ENCODE results near the gene DPH2. TPM values are rescaled to one million over a fixed set of nuclear protein-coding genes. Genes with fewer than 3 reads are reported as not detected.

DPH2 gene
- polyA plus RNA-seq, 1 donor from 2014 or later: 26.0 TPM

- no peaks in the 10 kb centered on the region for H3K27me3 ChIP-seq (ENCODE audit: insufficient read depth, low read depth, low read length)
- H3K4me3 ChIP-seq (ENCODE audit: low read length): no peak overlapping the region
- no peak overlapping the region for H3K27ac ChIP-seq (ENCODE audit: low read length)
- H3K36me3 ChIP-seq (ENCODE audit: insufficient read depth, low read length): no peaks in the 10 kb centered on the region
- H4K20me1 ChIP-seq (ENCODE audit: insufficient read depth): no peaks in the 10 kb centered on the region
- no peak overlapping the region for H3K4me2 ChIP-seq (ENCODE audit: low read length)
- no peaks in the 10 kb centered on the region for H3F3A ChIP-seq (ENCODE audit: insufficient read depth, low read length, poor library complexity, severe bottlenecking)
- H2AFZ ChIP-seq (ENCODE audit: low read depth, low read length): no peak overlapping the region
- H3K9me3 ChIP-seq (ENCODE audit: low read length): no peaks in the 10 kb centered on the region
- TF ChIP-seq SMC3 (conservative IDR thresholded peaks at IDR 0.05; ENCODE audit: poor library complexity): no peak
- no peak for TF ChIP-seq MXI1 (conservative IDR thresholded peaks at IDR 0.05; ENCODE audit: poor library complexity, severe bottlenecking)
- TF ChIP-seq, protein P1, sequence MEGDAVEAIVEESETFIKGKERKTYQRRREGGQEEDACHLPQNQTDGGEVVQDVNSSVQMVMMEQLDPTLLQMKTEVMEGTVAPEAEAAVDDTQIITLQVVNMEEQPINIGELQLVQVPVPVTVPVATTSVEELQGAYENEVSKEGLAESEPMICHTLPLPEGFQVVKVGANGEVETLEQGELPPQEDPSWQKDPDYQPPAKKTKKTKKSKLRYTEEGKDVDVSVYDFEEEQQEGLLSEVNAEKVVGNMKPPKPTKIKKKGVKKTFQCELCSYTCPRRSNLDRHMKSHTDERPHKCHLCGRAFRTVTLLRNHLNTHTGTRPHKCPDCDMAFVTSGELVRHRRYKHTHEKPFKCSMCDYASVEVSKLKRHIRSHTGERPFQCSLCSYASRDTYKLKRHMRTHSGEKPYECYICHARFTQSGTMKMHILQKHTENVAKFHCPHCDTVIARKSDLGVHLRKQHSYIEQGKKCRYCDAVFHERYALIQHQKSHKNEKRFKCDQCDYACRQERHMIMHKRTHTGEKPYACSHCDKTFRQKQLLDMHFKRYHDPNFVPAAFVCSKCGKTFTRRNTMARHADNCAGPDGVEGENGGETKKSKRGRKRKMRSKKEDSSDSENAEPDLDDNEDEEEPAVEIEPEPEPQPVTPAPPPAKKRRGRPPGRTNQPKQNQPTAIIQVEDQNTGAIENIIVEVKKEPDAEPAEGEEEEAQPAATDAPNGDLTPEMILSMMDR (IDR thresholded peaks at IDR 0.05; ENCODE audit: poor library complexity, severe bottlenecking): no peak
- TF ChIP-seq RAD21 (conservative IDR thresholded peaks at IDR 0.05): no peak
- TF ChIP-seq POLR2AphosphoS5 (IDR thresholded peaks at IDR 0.05): no peak
- no peak for TF ChIP-seq EZH2 (IDR thresholded peaks at IDR 0.05; ENCODE audit: borderline replicate concordance, insufficient read depth, low read length, poor library complexity, severe bottlenecking)
- TF ChIP-seq TAF1 (IDR thresholded peaks at IDR 0.05; ENCODE audit: low read depth): no peak
- no peak for TF ChIP-seq EP300 (conservative IDR thresholded peaks at IDR 0.05; ENCODE audit: poor library complexity, severe bottlenecking)
- TF ChIP-seq, protein P2, sequence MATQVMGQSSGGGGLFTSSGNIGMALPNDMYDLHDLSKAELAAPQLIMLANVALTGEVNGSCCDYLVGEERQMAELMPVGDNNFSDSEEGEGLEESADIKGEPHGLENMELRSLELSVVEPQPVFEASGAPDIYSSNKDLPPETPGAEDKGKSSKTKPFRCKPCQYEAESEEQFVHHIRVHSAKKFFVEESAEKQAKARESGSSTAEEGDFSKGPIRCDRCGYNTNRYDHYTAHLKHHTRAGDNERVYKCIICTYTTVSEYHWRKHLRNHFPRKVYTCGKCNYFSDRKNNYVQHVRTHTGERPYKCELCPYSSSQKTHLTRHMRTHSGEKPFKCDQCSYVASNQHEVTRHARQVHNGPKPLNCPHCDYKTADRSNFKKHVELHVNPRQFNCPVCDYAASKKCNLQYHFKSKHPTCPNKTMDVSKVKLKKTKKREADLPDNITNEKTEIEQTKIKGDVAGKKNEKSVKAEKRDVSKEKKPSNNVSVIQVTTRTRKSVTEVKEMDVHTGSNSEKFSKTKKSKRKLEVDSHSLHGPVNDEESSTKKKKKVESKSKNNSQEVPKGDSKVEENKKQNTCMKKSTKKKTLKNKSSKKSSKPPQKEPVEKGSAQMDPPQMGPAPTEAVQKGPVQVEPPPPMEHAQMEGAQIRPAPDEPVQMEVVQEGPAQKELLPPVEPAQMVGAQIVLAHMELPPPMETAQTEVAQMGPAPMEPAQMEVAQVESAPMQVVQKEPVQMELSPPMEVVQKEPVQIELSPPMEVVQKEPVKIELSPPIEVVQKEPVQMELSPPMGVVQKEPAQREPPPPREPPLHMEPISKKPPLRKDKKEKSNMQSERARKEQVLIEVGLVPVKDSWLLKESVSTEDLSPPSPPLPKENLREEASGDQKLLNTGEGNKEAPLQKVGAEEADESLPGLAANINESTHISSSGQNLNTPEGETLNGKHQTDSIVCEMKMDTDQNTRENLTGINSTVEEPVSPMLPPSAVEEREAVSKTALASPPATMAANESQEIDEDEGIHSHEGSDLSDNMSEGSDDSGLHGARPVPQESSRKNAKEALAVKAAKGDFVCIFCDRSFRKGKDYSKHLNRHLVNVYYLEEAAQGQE (IDR thresholded peaks at IDR 0.05; ENCODE audit: borderline replicate concordance): no peak
- H3K9ac ChIP-seq (ENCODE audit: low read length): no peak overlapping the region
- H3K9me2 ChIP-seq (ENCODE audit: insufficient read depth, low read length): no peaks in the 10 kb centered on the region
- no peaks in the 10 kb centered on the region for H3K79me2 ChIP-seq (replicated peaks; ENCODE audit: insufficient read depth, low read length)
Measured at GRCh38 chr1:43994071-43994470, 24.3 kb downstream of the DPH2 start.

- TF ChIP-seq EP300 (conservative IDR thresholded peaks at IDR 0.05; ENCODE audit: poor library complexity, severe bottlenecking) (no peak), RAD21 (conservative IDR thresholded peaks at IDR 0.05) (no peak), EZH2 (IDR thresholded peaks at IDR 0.05; ENCODE audit: borderline replicate concordance, insufficient read depth, low read length, poor library complexity, severe bottlenecking) (no peak), TAF1 (IDR thresholded peaks at IDR 0.05; ENCODE audit: low read depth) (no peak), SMC3 (conservative IDR thresholded peaks at IDR 0.05; ENCODE audit: poor library complexity) (no peak), MXI1 (conservative IDR thresholded peaks at IDR 0.05; ENCODE audit: poor library complexity, severe bottlenecking) (no peak), POLR2AphosphoS5 (IDR thresholded peaks at IDR 0.05) (no peak)
- TF ChIP-seq, protein P2 (IDR thresholded peaks at IDR 0.05; ENCODE audit: borderline replicate concordance): no peak
- TF ChIP-seq, protein P1 (IDR thresholded peaks at IDR 0.05; ENCODE audit: poor library complexity, severe bottlenecking): no peak
- no peak overlapping the region for H2AFZ ChIP-seq (ENCODE audit: low read depth, low read length)
- no peaks in the 10 kb centered on the region for H4K20me1 ChIP-seq (ENCODE audit: insufficient read depth)
- H3K27ac ChIP-seq (ENCODE audit: low read length): no peak overlapping the region
- H3K9me3 ChIP-seq (ENCODE audit: low read length): no peaks in the 10 kb centered on the region
- no peaks in the 10 kb centered on the region for H3K79me2 ChIP-seq (replicated peaks; ENCODE audit: insufficient read depth, low read length)
- no peak overlapping the region for H3K4me2 ChIP-seq (ENCODE audit: low read length)
- no peaks in the 10 kb centered on the region for H3K27me3 ChIP-seq (ENCODE audit: insufficient read depth, low read depth, low read length)
- no peaks in the 10 kb centered on the region for H3F3A ChIP-seq (ENCODE audit: insufficient read depth, low read length, poor library complexity, severe bottlenecking)
- no peak overlapping the region for H3K9ac ChIP-seq (ENCODE audit: low read length)
- H3K4me3 ChIP-seq (ENCODE audit: low read length): no peak overlapping the region
- no peaks in the 10 kb centered on the region for H3K9me2 ChIP-seq (ENCODE audit: insufficient read depth, low read length)
- H3K36me3 ChIP-seq (ENCODE audit: insufficient read depth, low read length): no peaks in the 10 kb centered on the region
Measured at GRCh38 chr1:43994794-43995790, 25.3 kb downstream of the DPH2 start.
